ENCODE data around the gene CATSPER1. TPM values are rescaled to one million over a fixed set of nuclear protein-coding genes. Genes with fewer than 3 reads are reported as not detected.
"Not testable (repeated sequence)": the region's sequence is repeated elsewhere in the genome, so short reads cannot be mapped to it uniquely, and the experiment has no call there.

CATSPER1 gene
- total RNA-seq, 4 donors from 2014 or later = 0.52 TPM; not detected in 3

- no peaks in the 10 kb centered on the region for H3K9me3 ChIP-seq
- H3K36me3 ChIP-seq = peaks cover 0 to 3% (median under 1%) of the 10 kb centered on the region in 4 donors
- no peak overlapping the region for H3K27ac ChIP-seq (replicated peaks in 1 of 4)
- peaks cover 10 to 14% (median 11%) of the 10 kb centered on the region in 4 donors for H3K4me1 ChIP-seq
- peak overlapping the region; percentile 30 to 55 (median 32) for H3K4me3 ChIP-seq
- 35% methylated on average over 9 of the region's 14 CpGs for WGBS
- H3K27me3 ChIP-seq = peaks cover 0 to 36% (median 22%) of the 10 kb centered on the region in 4 donors
- no peak for TF ChIP-seq EP300 (IDR thresholded peaks at IDR 0.05)
- TF ChIP-seq POLR2AphosphoS5 (IDR thresholded peaks at IDR 0.05) = no peak
- TF ChIP-seq POLR2A (IDR thresholded peaks at IDR 0.05; ENCODE audit: low read depth) = no peak
- no peak for TF ChIP-seq CTCF (IDR thresholded peaks at IDR 0.05)
- intact Hi-C loops (cut with DNase I) = no loop called here
- DNase-seq (ENCODE audit: extremely low spot score) = no peak
These were observed 15.0 kb downstream of the CATSPER1 start for GRCh38 chr11:66011239-66011784.

DNA sequence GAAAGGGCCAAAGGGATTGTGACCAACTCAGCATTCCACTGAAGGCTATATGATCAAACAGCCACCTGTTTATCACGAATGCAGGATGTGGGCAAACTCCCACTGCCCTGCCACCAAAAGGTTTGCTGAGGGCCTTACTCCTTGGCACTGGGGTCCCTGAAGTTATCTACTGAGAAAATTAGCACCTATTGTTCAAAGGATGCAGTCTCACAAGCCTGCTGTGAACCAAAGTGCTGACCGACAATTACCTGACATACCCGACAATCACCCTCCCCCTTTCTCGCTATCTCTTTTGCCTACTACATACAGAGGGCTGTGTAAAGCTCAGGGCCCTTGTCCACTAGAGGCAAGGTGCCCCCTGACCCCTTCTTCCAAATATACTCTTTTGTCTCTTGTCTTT is 16.2 kb downstream of the CATSPER1 start:
- WGBS = 64% methylated on average over 4 of the region's 4 CpGs

DNA sequence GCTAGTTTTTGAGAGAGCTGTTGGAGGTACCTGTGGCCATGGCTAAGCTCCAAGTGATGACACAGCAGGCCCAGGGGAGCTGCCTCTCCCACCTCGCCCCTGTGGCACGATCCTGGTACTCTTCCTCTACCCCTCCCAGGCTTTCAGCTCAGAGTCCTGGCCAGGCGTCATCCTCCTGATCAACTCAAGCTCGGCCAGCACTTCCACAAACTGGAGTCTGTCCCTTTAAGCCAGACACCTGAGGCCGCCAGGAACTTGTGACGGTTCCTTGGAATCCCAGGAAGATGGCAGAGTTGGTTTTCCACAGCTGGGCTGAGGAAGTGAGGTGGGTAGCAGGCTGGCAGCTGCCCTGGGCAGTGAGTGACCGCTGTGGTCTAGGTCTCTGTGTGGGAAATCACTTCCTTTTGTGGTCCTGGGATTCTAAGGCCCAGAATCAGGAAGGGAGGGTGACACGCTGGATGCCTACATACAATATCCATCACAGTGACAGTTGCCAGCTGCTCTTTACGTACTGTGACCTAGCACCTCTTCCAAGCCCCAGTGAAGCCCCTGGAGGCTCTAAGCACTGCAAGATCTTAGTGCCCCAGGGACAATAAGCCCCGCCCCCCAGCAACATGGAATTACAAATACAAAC is 17.7 kb downstream of the CATSPER1 start:
- H3K4me3 ChIP-seq = no peak overlapping the region
- intact Hi-C loops (cut with DNase I) = no loop called here
- peaks cover 0 to 22% (median 20%) of the 10 kb centered on the region in 4 donors for H3K27me3 ChIP-seq
- no peak overlapping the region for H3K27ac ChIP-seq (replicated peaks in 1 of 4)
- 46% methylated on average over 7 of the region's 10 CpGs for WGBS
- peaks cover 0 to 28% (median 25%) of the 10 kb centered on the region in 4 donors for H3K36me3 ChIP-seq
- DNase-seq (ENCODE audit: extremely low spot score) = no peak
- no peaks in the 10 kb centered on the region for H3K9me3 ChIP-seq
- H3K4me1 ChIP-seq = peaks cover 10 to 21% (median 12%) of the 10 kb centered on the region in 4 donors
- TF ChIP-seq POLR2AphosphoS5 (IDR thresholded peaks at IDR 0.05) = no peak
- no peak for TF ChIP-seq CTCF (IDR thresholded peaks at IDR 0.05)
- no peak for TF ChIP-seq EP300 (IDR thresholded peaks at IDR 0.05)
- no peak for TF ChIP-seq POLR2A (IDR thresholded peaks at IDR 0.05; ENCODE audit: low read depth)

More for the DNA sequence above, 16.2 kb downstream of the CATSPER1 start:
- H3K9me3 ChIP-seq; intact Hi-C loops (cut with DNase I); DNase-seq (ENCODE audit: extremely low spot score); H3K4me3 ChIP-seq; H3K27ac ChIP-seq (replicated peaks in 1 of 4): not testable (repeated sequence)
- H3K36me3 ChIP-seq = peaks cover 0 to 16% (median 11%) of the 10 kb centered on the region in 4 donors
- peaks cover 0 to 34% (median 22%) of the 10 kb centered on the region in 4 donors for H3K27me3 ChIP-seq
- H3K4me1 ChIP-seq = peaks cover 10 to 14% (median 11%) of the 10 kb centered on the region in 4 donors

DNA sequence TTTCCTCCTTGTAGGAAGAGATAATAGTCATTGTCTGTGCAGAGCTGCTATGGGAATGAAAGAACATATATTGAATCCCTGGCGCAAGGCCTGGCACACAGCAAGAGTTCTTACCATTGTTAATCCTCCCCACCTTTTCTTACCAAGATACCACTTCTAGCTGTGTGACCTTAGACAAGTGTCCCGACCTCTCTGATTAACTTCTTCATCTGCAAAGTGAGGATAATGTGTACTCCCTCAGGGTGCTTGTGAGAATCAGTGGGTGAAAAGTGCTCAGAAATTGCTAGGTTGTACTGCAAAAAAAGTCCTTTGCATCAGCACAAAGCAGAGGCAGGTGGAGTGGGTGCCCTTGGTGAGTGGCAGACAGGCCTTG is 18.2 kb downstream of the CATSPER1 start:
- no peak overlapping the region for H3K4me3 ChIP-seq
- no peak for DNase-seq (ENCODE audit: extremely low spot score)
- no peak overlapping the region for H3K27ac ChIP-seq (replicated peaks in 1 of 4)
- WGBS = 89% methylated on average over 2 of the region's 2 CpGs
- peaks cover 15 to 26% (median 17%) of the 10 kb centered on the region in 4 donors for H3K4me1 ChIP-seq
- H3K27me3 ChIP-seq = peaks cover 0 to 17% (median 15%) of the 10 kb centered on the region in 4 donors
- H3K36me3 ChIP-seq = peaks cover 0 to 28% (median 27%) of the 10 kb centered on the region in 4 donors
- TF ChIP-seq EP300 (IDR thresholded peaks at IDR 0.05) (no peak), POLR2AphosphoS5 (IDR thresholded peaks at IDR 0.05) (no peak), CTCF (IDR thresholded peaks at IDR 0.05) (no peak), POLR2A (IDR thresholded peaks at IDR 0.05; ENCODE audit: low read depth) (no peak)
- intact Hi-C loops (cut with DNase I) = no loop called here
- no peaks in the 10 kb centered on the region for H3K9me3 ChIP-seq

GRCh38 chr11:66007201-66007634 is 19.1 kb downstream of the CATSPER1 start:
- intact Hi-C loops (cut with DNase I) = no loop called here
- Histone ChIP-seq H3K4me1 (peaks cover 16 to 25% (median 19%) of the 10 kb centered on the region in 4 donors), H3K9me3 (no peaks in the 10 kb centered on the region), H3K27ac (replicated peaks in 1 of 4) (no peak overlapping the region), H3K4me3 (no peak overlapping the region), H3K36me3 (peaks cover 0 to 28% (median 27%) of the 10 kb centered on the region in 4 donors), H3K27me3 (peaks cover 0 to 9% (median 8%) of the 10 kb centered on the region in 4 donors)
- no peak for DNase-seq (ENCODE audit: extremely low spot score)
- WGBS = 73% methylated on average over 2 of the region's 5 CpGs
- TF ChIP-seq CTCF (IDR thresholded peaks at IDR 0.05) (no peak), POLR2AphosphoS5 (IDR thresholded peaks at IDR 0.05) (no peak), EP300 (IDR thresholded peaks at IDR 0.05) (no peak), POLR2A (IDR thresholded peaks at IDR 0.05; ENCODE audit: low read depth) (no peak)

Data from esophagus muscularis mucosa (tissue), 4 donors.